ENCODE measurements around the gene ZNF302. TPM values are rescaled to one million over a fixed set of nuclear protein-coding genes. Genes with fewer than 3 reads are reported as not detected.

ZNF302 gene
- total RNA-seq, 1 experiment from 2014 or later, result 23.3 TPM

DNA sequence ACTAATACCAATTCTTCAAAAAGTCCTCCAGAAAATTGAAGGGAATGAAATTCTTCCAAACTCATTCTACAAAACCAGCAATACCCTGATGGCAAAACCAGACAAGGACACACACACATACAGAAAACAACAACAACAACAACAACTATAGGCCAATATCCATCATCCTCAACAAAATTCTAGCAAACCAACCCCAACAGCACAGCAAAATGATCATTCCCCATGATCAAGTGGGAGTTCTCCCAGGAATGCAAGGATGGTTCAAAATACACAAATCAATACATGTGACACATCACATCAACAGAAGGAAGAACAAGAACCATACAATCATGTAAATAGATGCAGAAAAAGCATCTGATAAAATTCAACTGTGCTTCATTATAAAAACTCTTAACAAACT is 37.9 kb downstream of the ZNF302 start:
- no peak overlapping the region for H3K56ac ChIP-seq (ENCODE audit: insufficient read length, low read depth, low read length)
- no peak overlapping the region for H2AFZ ChIP-seq (ENCODE audit: low read length)
- no peak for DNase-seq
- no peak overlapping the region for H2BK5ac ChIP-seq (ENCODE audit: insufficient read length, low read length)
- H3K4me3 Mint-ChIP-seq, result no peak overlapping the region
- H3K4ac ChIP-seq (ENCODE audit: low read depth, low read length), result no peak overlapping the region
- H4K8ac ChIP-seq (replicated peaks; ENCODE audit: insufficient read length, low read depth, low read length), result no peak overlapping the region
- H3K9me3 ChIP-seq (ENCODE audit: control insufficient read depth, low read depth, low read length), result peaks cover 16% of the 10 kb centered on the region
- no peaks in the 10 kb centered on the region for H3K79me1 ChIP-seq (ENCODE audit: insufficient read depth, low read depth, low read length, poor library complexity, severe bottlenecking)
- H3K23me2 ChIP-seq (ENCODE audit: insufficient read length, low read depth, low read length, poor library complexity, severe bottlenecking), result no peaks in the 10 kb centered on the region
- no peak overlapping the region for H2BK12ac ChIP-seq (ENCODE audit: insufficient read length, low read depth, low read length)
- no peaks in the 10 kb centered on the region for H3K4me1 ChIP-seq (ENCODE audit: insufficient read depth, low read length)
- H2AK5ac ChIP-seq (ENCODE audit: insufficient read length, low read length), result no peak overlapping the region
- peaks cover 80 to 85% of the 10 kb centered on the region in 2 experiments for H3K9me3 Mint-ChIP-seq
- H3K4me2 ChIP-seq (ENCODE audit: insufficient read depth, insufficient read length, low read length), result no peak overlapping the region
- no peak overlapping the region for H2BK15ac ChIP-seq (ENCODE audit: low read depth, low read length)
- H3K27ac ChIP-seq (ENCODE audit: insufficient read length, low read depth, low read length), result no peak overlapping the region
- H3K4me1 Mint-ChIP-seq, result peaks cover 5 to 8% of the 10 kb centered on the region in 2 experiments; a peak in 3 of 4 replicates
- no peak overlapping the region for H3K18ac ChIP-seq (ENCODE audit: insufficient read length, low read depth, low read length)
- peaks cover 9 to 11% (median 9%) of the 10 kb centered on the region in 3 experiments for H3K36me3 Mint-ChIP-seq (ENCODE audit: insufficient read depth in 1 of 3, low read depth in 3 of 3)
- no peak overlapping the region for H2BK120ac ChIP-seq (ENCODE audit: low read depth, low read length, poor library complexity, severe bottlenecking)
- H3K79me2 ChIP-seq (ENCODE audit: insufficient read depth, low read length), result no peaks in the 10 kb centered on the region
- no peaks in the 10 kb centered on the region for H3K27me3 ChIP-seq (ENCODE audit: insufficient read depth, low read length)
- H3T11ph ChIP-seq (ENCODE audit: low read length), result no peak overlapping the region
- H4K5ac ChIP-seq (ENCODE audit: insufficient read length, low read depth, low read length), result no peak overlapping the region
- no peak overlapping the region for H3K27ac Mint-ChIP-seq
- peaks cover 22% of the 10 kb centered on the region for H3K27me3 Mint-ChIP-seq (ENCODE audit: low read depth)
- H3K9ac ChIP-seq (ENCODE audit: extremely low read depth, insufficient read length, low read length), result no peak overlapping the region
- no peaks in the 10 kb centered on the region for H4K20me1 ChIP-seq (ENCODE audit: control insufficient read depth, insufficient read depth, insufficient read length)
- no peak overlapping the region for H3K23ac ChIP-seq (ENCODE audit: insufficient read length, low read depth, low read length)
- TF ChIP-seq, protein P1, sequence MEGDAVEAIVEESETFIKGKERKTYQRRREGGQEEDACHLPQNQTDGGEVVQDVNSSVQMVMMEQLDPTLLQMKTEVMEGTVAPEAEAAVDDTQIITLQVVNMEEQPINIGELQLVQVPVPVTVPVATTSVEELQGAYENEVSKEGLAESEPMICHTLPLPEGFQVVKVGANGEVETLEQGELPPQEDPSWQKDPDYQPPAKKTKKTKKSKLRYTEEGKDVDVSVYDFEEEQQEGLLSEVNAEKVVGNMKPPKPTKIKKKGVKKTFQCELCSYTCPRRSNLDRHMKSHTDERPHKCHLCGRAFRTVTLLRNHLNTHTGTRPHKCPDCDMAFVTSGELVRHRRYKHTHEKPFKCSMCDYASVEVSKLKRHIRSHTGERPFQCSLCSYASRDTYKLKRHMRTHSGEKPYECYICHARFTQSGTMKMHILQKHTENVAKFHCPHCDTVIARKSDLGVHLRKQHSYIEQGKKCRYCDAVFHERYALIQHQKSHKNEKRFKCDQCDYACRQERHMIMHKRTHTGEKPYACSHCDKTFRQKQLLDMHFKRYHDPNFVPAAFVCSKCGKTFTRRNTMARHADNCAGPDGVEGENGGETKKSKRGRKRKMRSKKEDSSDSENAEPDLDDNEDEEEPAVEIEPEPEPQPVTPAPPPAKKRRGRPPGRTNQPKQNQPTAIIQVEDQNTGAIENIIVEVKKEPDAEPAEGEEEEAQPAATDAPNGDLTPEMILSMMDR (conservative IDR thresholded peaks at IDR 0.05), result no peak
- H3K14ac ChIP-seq (ENCODE audit: insufficient read depth, low read length), result no peak overlapping the region
- no peak overlapping the region for H2BK20ac ChIP-seq (ENCODE audit: low read depth, low read length, poor library complexity, severe bottlenecking)
- H4K91ac ChIP-seq (ENCODE audit: insufficient read length, low read depth, low read length), result no peak overlapping the region

Data from H9 (cell line).